ENCODE data around the gene SSRP1. TPM values are rescaled to one million over a fixed set of nuclear protein-coding genes. Genes with fewer than 3 reads are reported as not detected.

Gene SSRP1
- total and polyA plus RNA-seq, 12 donors, result 25.3 to 106 (median 56.9) TPM

DNA sequence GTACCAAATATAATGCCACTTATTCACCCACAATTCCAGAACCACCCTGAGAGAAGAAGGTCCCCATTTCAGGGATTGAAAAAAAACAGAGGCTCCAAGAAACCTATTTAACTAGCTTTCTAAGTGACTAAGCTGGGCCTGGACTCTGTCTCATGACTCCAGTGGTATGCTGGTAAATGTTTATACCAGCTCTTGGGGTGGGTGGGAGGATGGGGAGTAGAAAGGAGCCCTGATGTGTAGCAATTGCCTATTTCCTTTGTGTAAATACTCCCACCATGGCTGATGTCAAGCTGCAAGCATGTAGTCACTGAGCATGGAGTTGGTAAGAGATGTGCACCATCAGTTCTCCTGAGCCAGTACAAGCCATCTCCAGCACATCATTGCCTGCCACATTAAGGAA is 42.5 kb upstream of the SSRP1 start:
- no peaks in the 10 kb centered on the region for H3K4me1 ChIP-seq (replicated peaks in 1 of 2)
- intact Hi-C loops (cut with DNase I), result no loop called here
- TF ChIP-seq CTCF (IDR thresholded peaks at IDR 0.05), result no peak

GRCh38 chr11:57377107-57377506 is 41.4 kb upstream of the SSRP1 start:
- H3K27me3 ChIP-seq, result no peaks in the 10 kb centered on the region
- TF ChIP-seq POLR2A (IDR thresholded peaks at IDR 0.05) (no peak), CTCF (IDR thresholded peaks at IDR 0.05) (no peak)

More for the DNA sequence above, 42.5 kb upstream of the SSRP1 start:
- DNase-seq, result no peak
- no peak overlapping the region for H3K27ac ChIP-seq
- no peaks in the 10 kb centered on the region for H3K27me3 ChIP-seq
- H3K4me3 ChIP-seq, result no peak overlapping the region
- no peaks in the 10 kb centered on the region for H3K36me3 ChIP-seq (replicated peaks in 1 of 2)
- H3K9me3 ChIP-seq (replicated peaks in 1 of 3), result no peaks in the 10 kb centered on the region

DNA sequence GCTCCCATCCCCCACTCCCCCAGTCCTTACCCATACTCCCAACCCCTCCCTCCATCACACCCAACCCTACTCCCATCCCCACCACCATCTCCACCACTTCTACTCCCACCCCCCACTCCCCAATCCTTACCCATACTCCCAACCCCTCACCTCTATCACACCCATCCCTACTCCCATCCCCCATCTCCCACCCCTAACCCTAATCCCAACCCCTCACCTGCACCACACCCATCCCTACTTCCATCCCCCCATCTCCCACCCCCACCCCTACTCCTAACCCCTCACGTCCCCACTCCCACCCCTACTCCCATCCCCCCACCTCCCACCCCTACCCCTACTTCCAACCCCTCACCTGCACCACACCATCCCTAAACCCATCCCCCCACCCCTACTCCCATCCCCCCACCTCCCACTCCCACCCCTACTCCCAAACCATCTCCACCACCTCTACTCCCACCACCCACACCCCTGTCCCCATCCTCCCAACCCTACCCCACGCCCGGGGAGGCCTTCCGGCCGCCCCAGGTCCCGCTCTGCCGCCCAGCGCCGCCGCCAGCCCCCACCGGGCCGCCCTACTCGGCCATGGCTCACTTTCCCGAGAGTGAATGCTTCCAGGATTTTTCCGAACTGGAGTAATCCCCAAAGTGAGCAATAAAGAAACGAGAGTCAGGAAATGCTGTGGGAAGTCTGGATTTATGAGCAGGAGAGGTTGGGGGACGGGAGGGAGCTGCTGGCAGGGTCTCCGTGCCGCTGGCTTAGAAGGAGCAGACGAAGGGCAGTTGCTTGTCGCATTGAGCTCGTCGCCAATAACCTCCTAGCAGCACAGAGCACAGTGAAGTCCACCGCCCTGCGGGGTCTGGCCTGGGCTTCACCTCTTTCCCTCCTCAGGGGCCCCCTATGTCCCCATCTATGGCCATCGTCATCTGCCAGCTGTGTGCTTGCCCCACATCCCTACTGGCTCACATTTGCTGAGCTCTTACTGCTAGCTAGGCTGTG is 40.7 kb upstream of the SSRP1 start:
- intact Hi-C loops (cut with DNase I), result no loop called here
- Histone ChIP-seq H3K4me1 (replicated peaks in 1 of 2) (no peaks in the 10 kb centered on the region), H3K27ac (no peak overlapping the region), H3K4me3 (no peak overlapping the region), H3K27me3 (no peaks in the 10 kb centered on the region), H3K36me3 (replicated peaks in 1 of 2) (no peaks in the 10 kb centered on the region), H3K9me3 (replicated peaks in 1 of 3) (no peaks in the 10 kb centered on the region)
- DNase-seq, result no peak
- no peak for TF ChIP-seq CTCF (IDR thresholded peaks at IDR 0.05)
- 47 to 64% (median 57%) methylated on average over 20 to 26 of the region's 26 CpGs for WGBS, 4 donors

More at GRCh38 chr11:57377107-57377506, 41.4 kb upstream of the SSRP1 start:
- Histone ChIP-seq H3K36me3 (replicated peaks in 1 of 2) (no peaks in the 10 kb centered on the region), H3K27ac (no peak overlapping the region), H3K9me3 (replicated peaks in 1 of 3) (no peaks in the 10 kb centered on the region), H3K4me1 (replicated peaks in 1 of 2) (no peaks in the 10 kb centered on the region), H3K4me3 (no peak overlapping the region)
- 51 to 61% (median 57%) methylated on average over 3 to 5 of the region's 5 CpGs for WGBS, 4 donors
- intact Hi-C loops (cut with DNase I), result no loop called here
- no peak for DNase-seq

DNA sequence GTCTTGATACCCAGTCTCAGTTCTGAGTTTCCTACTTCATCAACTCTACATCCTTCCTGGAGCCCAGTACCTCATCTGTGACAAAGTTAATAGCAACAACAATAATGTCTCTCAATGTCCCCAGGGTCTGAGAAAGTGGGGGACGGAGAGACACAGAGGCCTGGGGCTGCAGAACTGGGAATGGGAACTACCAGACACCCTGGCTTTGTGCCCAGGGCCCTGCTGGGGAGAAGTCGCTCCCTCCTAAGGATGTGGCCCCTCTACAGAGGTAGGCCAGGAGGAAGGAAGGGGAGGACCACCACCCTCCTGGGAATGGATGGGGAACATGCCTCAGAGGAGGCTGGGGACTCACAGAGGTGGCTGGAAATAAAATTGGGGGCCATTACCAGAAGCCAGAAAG is 39.8 kb upstream of the SSRP1 start:
- no peaks in the 10 kb centered on the region for H3K9me3 ChIP-seq (replicated peaks in 1 of 3)
- H3K27ac ChIP-seq, result no peak overlapping the region
- H3K4me1 ChIP-seq (replicated peaks in 1 of 2), result no peaks in the 10 kb centered on the region
- no peaks in the 10 kb centered on the region for H3K36me3 ChIP-seq (replicated peaks in 1 of 2)
- intact Hi-C loops (cut with DNase I), result no loop called here
- no peaks in the 10 kb centered on the region for H3K27me3 ChIP-seq
- no peak for TF ChIP-seq POLR2A (IDR thresholded peaks at IDR 0.05)
- TF ChIP-seq CTCF (IDR thresholded peaks at IDR 0.05), result no peak
- H3K4me3 ChIP-seq, result no peak overlapping the region
- 68 to 77% (median 75%) methylated on average over 2 of the region's 2 CpGs for WGBS, 4 donors
- no peak for DNase-seq

All from adrenal gland (tissue), 12 donors.